Keratinocyte (primary cell): ENCODE results near the gene CD44. TPM values are rescaled to one million over a fixed set of nuclear protein-coding genes. Genes with fewer than 3 reads are reported as not detected.

ENCODE experiments used
- DNase-seq: peaks from one replicate; pipeline ENCODE4 v3.0.0-alpha.2; 2011; ENCODE audit warnings: low read depth, missing footprints, low spot score
- FAIRE-seq: peaks from 2 replicates; lab custom pipeline; 2011; peaks lifted over from hg19 to GRCh38; lab: Jason Lieb, UNC
- H2AFZ ChIP-seq: 2 replicates; pipeline ENCODE4 v1.6.0; 2012; ENCODE audit warnings: low read length, control low read depth, inconsistent platforms; ENCODE audit not compliant: control insufficient read depth
- H3K27ac ChIP-seq: 2 replicates; pipeline ENCODE4 v1.5.1; 2011; ENCODE audit warnings: low read length; ENCODE audit not compliant: control insufficient read depth, insufficient read depth
- H3K27me3 ChIP-seq: 3 replicates; pipeline ENCODE4 v1.6.0; 2011; ENCODE audit warnings: low read length; ENCODE audit not compliant: control insufficient read depth, insufficient read depth; ENCODE audit errors: extremely low read depth
- H3K36me3 ChIP-seq, 2 experiments: 2 replicates in 1 of 2; 3 replicates in 1 of 2; pipeline ENCODE4 v1.5.1; 2011; ENCODE audit warnings: low read length in 2 of 2, mild to moderate bottlenecking in 1 of 2; ENCODE audit not compliant: control insufficient read depth in 2 of 2, insufficient read depth in 2 of 2; ENCODE audit errors: extremely low read depth in 1 of 2
- H3K4me1 ChIP-seq: 3 replicates; pipeline ENCODE4 v1.5.1; 2011; ENCODE audit warnings: low read length; ENCODE audit not compliant: control insufficient read depth, insufficient read depth; ENCODE audit errors: extremely low read depth
- H3K4me2 ChIP-seq: 3 replicates; pipeline ENCODE4 v1.6.0; 2011; ENCODE audit warnings: low read depth, low read length; ENCODE audit not compliant: control insufficient read depth, insufficient read depth; ENCODE audit errors: extremely low read depth
- H3K4me3 ChIP-seq, 3 experiments: fragments of 200-600 bp in 1 of 3; sonication (generic) in 1 of 3; 2 replicates in 2 of 3; 3 replicates in 1 of 3; pipeline ENCODE4 v1.5.1; 2011 to 2016; ENCODE audit warnings: low read length in 3 of 3, mild to moderate bottlenecking in 3 of 3, control low read depth in 2 of 3, inconsistent platforms in 1 of 3, low read depth in 1 of 3, mixed read lengths in 1 of 3, mixed run types in 1 of 3, moderate library complexity in 1 of 3; ENCODE audit not compliant: control insufficient read depth in 2 of 3, insufficient read depth in 2 of 3; ENCODE audit errors: extremely low read depth in 1 of 3
- H3K79me2 ChIP-seq: 2 replicates; pipeline ENCODE4 v1.6.0; 2012; ENCODE audit warnings: low read length; ENCODE audit not compliant: control insufficient read depth, insufficient read depth
- H3K9ac ChIP-seq: 3 replicates; pipeline ENCODE4 v1.6.0; 2011; ENCODE audit warnings: low read length; ENCODE audit not compliant: control insufficient read depth, insufficient read depth; ENCODE audit errors: extremely low read depth
- H3K9me1 ChIP-seq: 3 replicates; pipeline ENCODE4 v1.6.0; 2011; ENCODE audit warnings: low read length; ENCODE audit not compliant: control insufficient read depth, insufficient read depth; ENCODE audit errors: extremely low read depth
- H3K9me3 ChIP-seq: 2 replicates; pipeline ENCODE4 v1.5.1; 2012; ENCODE audit warnings: low read depth, low read length; ENCODE audit not compliant: control insufficient read depth
- H4K20me1 ChIP-seq: 3 replicates; pipeline ENCODE4 v1.6.0; 2011; ENCODE audit warnings: low read length; ENCODE audit not compliant: control insufficient read depth, insufficient read depth; ENCODE audit errors: extremely low read depth
- CTCF ChIP-seq, 3 experiments: IDR thresholded peaks in 1 of 3; conservative IDR thresholded peaks in 1 of 3; optimal IDR thresholded peaks in 1 of 3; 2 replicates in 2 of 3; 3 replicates in 1 of 3; pipeline versions ENCODE3 to v1.5.1; 2011; ENCODE audit warnings: low read length in 3 of 3, mild to moderate bottlenecking in 3 of 3, moderate library complexity in 2 of 3, control low read depth in 1 of 3, inconsistent platforms in 1 of 3; ENCODE audit not compliant: insufficient read depth in 2 of 3; ENCODE audit errors: extremely low read depth in 1 of 3
- EZH2 ChIP-seq: IDR thresholded peaks from one replicate; pipeline ENCODE4 v1.6.1; 2012; ENCODE audit warnings: inconsistent platforms, mild to moderate bottlenecking, low read length, moderate library complexity
- dilution Hi-C: fragments of 300-500 bp; cut with MboI; formaldehyde crosslinking; loops from one replicate; pipeline ENCODE4 v1.7.0; 2020; ENCODE audit warnings: low sequenced_read_pairs; ENCODE audit not compliant: extremely low pct_ligation_motif_present
- polyA plus RNA-seq, 5 experiments: library from polyadenylated mRNA; depleted of rRNA in 3 of 5; stranded (reverse) in 3 of 5; stranded (forward) in 1 of 5; unstranded in 1 of 5; fragments of >200 nt; gene quantifications; 1 replicate in 1 of 5; 2 replicates in 3 of 5; 3 replicates in 1 of 5; pipeline versions ENCODE4 v1.2.1 to v1.2.3, GENCODE V29; 2011 to 2012; ENCODE audit warnings: missing spikeins in 2 of 5, low read depth in 1 of 5, low replicate concordance in 1 of 5

The CD44 gene
- polyA plus RNA-seq, 1 donor (not counting 4 experiments of a cell fraction or from before 2014, with no cell fraction given) = 2,038 TPM

- no peak overlapping the region for H3K9ac ChIP-seq
- no peak overlapping the region for H3K4me3 ChIP-seq
- H3K4me1 ChIP-seq = peaks cover 71% of the 10 kb centered on the region
- peaks cover 97% of the 10 kb centered on the region for H3K79me2 ChIP-seq
- DNase-seq (no peak), FAIRE-seq (no peak)
- no peaks in the 10 kb centered on the region for H3K9me3 ChIP-seq
- dilution Hi-C loops = no loop called here
- no peak overlapping the region for H2AFZ ChIP-seq
- no peaks in the 10 kb centered on the region for H3K27me3 ChIP-seq
- H3K36me3 ChIP-seq = peaks cover 28 to 53% of the 10 kb centered on the region in 2 experiments
- H3K27ac ChIP-seq = no peak overlapping the region
- peaks cover 48% of the 10 kb centered on the region for H4K20me1 ChIP-seq
- no peak overlapping the region for H3K4me2 ChIP-seq
- TF ChIP-seq EZH2 (no peak), CTCF (optimal IDR thresholded peaks at IDR 0.05 in 1 of 3, IDR thresholded peaks at IDR 0.05 in 1 of 3, conservative IDR thresholded peaks at IDR 0.05 in 1 of 3; ENCODE audit: extremely low read depth in 1 of 3, insufficient read depth in 2 of 3, low read length in 3 of 3) (no peak)
- peaks cover 5% of the 10 kb centered on the region for H3K9me1 ChIP-seq
These were observed 13.6 kb downstream of the CD44 start for GRCh38 chr11:35152575-35152974.

- peaks cover 5% of the 10 kb centered on the region for H3K9me1 ChIP-seq
- dilution Hi-C loops = no loop called here
- no peak overlapping the region for H3K4me3 ChIP-seq
- peaks cover 28 to 49% of the 10 kb centered on the region in 2 experiments for H3K36me3 ChIP-seq
- no peaks in the 10 kb centered on the region for H3K27me3 ChIP-seq
- peaks cover 78% of the 10 kb centered on the region for H3K4me1 ChIP-seq
- TF ChIP-seq CTCF (optimal IDR thresholded peaks at IDR 0.05 in 1 of 3, IDR thresholded peaks at IDR 0.05 in 1 of 3, conservative IDR thresholded peaks at IDR 0.05 in 1 of 3; ENCODE audit: extremely low read depth in 1 of 3, insufficient read depth in 2 of 3, low read length in 3 of 3) (no peak), EZH2 (no peak)
- H3K79me2 ChIP-seq = peaks cover 99% of the 10 kb centered on the region
- no peak overlapping the region for H3K4me2 ChIP-seq
- H4K20me1 ChIP-seq = peaks cover 45% of the 10 kb centered on the region
- no peak overlapping the region for H3K9ac ChIP-seq
- FAIRE-seq = no peak
- no peaks in the 10 kb centered on the region for H3K9me3 ChIP-seq
- no peak overlapping the region for H3K27ac ChIP-seq
- no peak for DNase-seq
- no peak overlapping the region for H2AFZ ChIP-seq
These were observed 14.3 kb downstream of the CD44 start for GRCh38 chr11:35153280-35153679.
